ENCODE results near the gene ASIC1.

ASIC1 gene

GRCh38 chr12:50110127-50110761 lies 52.8 kb downstream of the ASIC1 start:
- peak; percentile 48 to 88 for DNase-seq

- DNase-seq, result peak; percentile 17 to 58
These were observed 53.5 kb downstream of the ASIC1 start for GRCh38 chr12:50110762-50111351.

DNA sequence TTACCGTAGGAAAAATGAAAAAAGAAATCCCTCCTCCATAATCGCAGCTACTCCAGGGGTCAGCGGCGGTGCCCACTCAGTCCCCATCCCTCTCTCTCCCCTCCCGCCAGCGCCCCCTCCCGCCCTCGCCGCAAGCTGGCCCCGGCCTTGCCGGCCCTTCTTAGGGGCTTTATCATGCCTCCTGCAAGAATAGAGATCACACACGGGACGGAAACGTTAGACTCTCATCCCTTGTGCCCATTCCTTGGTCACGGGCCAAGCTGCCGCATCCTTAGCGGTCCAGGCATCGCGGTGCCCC lies 53.9 kb downstream of the ASIC1 start:
- DNase-seq, result no peak

- peak; percentile 99 to 100 for DNase-seq
These were observed 54.5 kb downstream of the ASIC1 start, which contains the start of gene COX14 for GRCh38 chr12:50111693-50112455. Gene COX14 (plus strand): TSS chr12:50112236. CDS start chr12:50120044, 7,808 bp downstream.

- DNase-seq, result peak; percentile 41 to 44
These were observed 55.2 kb downstream of the ASIC1 start for GRCh38 chr12:50112456-50113218.

- DNase-seq, result no peak
These were observed 59.7 kb downstream of the ASIC1 start for GRCh38 chr12:50117057-50117622.

DNA sequence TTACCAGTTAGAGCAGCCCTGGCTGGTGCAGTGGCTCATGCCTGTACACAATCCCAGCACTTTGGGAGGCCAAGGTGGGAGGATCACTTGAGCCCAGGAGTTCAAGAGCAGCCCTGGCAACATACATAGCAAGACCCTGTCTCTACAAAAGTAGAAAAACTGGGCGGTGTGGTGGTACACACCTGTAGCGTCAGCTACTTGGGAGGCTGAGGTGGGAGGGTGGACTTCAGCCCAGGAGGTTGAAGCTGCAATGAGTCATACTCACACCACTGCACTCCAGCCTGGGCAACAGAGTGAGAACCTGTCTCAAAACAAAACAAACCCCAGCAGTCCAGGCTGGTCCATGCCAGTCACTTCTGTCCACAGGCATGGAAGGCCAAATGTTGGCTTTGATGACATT lies 62.0 kb downstream of the ASIC1 start:
- DNase-seq, result no peak

DNA sequence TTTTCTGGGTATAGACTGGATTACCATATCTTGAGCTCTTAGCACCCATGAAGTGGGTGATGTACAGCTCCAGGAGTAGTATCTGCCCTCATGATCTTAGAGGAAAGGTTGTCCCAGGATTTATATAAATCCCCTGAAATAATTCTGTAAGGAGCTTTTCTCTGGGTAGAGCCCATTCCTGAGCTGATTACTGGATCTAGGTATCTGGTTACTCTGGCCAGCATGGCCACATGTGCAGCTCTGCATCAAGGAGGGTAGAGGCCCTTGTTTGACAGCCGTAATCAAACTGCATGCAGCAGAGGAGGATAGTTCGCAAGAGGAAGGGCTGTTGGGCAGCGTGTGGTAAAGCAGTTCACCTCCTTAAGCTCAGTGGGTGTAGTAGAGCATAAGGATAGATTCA lies 63.1 kb downstream of the ASIC1 start:
- DNase-seq, result no peak

DNA sequence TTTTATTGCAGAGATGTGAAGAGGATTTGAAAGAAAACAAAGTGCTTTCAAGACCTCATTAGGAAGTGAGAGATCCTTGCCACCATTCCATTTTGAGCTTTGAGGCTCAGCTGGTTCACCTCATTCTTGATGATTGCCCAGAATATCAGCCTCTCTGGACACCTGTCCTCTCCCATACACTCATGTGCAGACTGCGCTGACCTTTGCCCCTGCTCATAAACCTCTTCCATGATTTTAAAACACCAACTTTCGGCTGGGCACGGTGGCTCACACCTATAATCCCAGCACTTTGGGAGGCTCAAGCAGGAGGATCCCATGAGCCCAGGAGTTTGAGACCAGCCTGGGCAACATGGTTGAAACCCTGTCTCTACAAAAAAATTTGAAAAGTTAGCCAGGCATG lies 63.6 kb downstream of the ASIC1 start:
- DNase-seq, result no peak

GRCh38 chr12:50121641-50122040 lies 64.2 kb downstream of the ASIC1 start:
- no peak for DNase-seq

DNA sequence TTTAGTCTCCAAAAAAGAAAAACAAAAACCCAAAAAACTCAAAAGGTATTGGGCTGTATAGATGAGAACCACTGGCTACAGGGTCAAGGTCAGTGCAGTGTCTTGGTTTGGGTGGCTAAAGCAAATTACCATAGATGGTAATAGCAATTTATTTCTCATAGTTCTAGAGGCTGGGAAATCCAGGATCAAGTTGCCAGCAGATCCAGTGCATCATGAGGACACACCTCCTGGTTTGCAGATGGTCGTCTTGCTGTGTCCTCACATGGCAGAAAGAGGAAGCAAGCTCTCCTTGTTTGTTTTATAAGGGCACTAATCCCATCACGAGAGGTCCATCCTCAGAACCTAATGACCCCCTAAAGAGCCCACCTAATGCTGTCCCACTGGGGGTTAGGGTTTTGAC lies 65.8 kb downstream of the ASIC1 start:
- DNase-seq, result no peak

DNA sequence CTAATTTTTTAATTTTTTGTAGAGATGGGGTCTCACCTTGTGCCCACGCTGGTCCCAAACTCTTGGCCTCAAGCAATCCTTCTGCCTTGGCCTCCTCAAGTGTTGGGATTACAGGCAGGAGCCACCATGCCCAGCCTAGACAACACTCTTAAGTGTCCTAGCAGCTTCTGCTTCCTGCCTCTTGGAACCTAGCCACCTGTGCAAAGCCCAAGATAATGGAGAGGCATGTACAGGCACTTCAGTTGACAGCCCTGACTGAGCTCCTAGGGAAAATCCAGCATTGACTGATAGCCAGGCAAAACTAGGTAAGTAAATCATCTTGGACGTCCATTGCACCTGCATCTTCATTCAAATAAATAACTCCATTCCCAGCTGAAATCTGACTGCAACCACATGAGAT lies 70.2 kb downstream of the ASIC1 start:
- no peak for DNase-seq

GRCh38 chr12:50129290-50129689 lies 71.9 kb downstream of the ASIC1 start:
- DNase-seq, result peak; percentile 42 to 60

- DNase-seq, result peak; percentile 25 to 56
These were observed 75.2 kb downstream of the ASIC1 start for GRCh38 chr12:50132505-50133135.

Data from inflammatory macrophage treated with lipopolysaccharide for 1 hour (primary cell).